Astrocyte (in vitro differentiated cells and primary cell): ENCODE results near the gene HSD11B2. TPM values are rescaled to one million over a fixed set of nuclear protein-coding genes. Genes with fewer than 3 reads are reported as not detected.

Experiments used
- DNase-seq: peaks from one replicate; pipeline ENCODE4 v3.0.0-alpha.2; 2010; ENCODE audit warnings: low read depth
- FAIRE-seq: peaks from 2 replicates; lab custom pipeline; 2011; peaks lifted over from hg19 to GRCh38; lab: Jason Lieb, UNC
- H2AFZ ChIP-seq: 2 replicates; pipeline ENCODE4 v1.6.0; 2012; ENCODE audit warnings: low read depth, low read length, inconsistent platforms
- H3K27ac ChIP-seq: 2 replicates; pipeline ENCODE4 v1.5.1; 2011; ENCODE audit warnings: low read depth, low read length, inconsistent platforms
- H3K27me3 ChIP-seq: 2 replicates; pipeline ENCODE4 v1.6.0; 2011; ENCODE audit warnings: low read length, inconsistent platforms; ENCODE audit not compliant: insufficient read depth
- H3K36me3 ChIP-seq: 2 replicates; pipeline ENCODE4 v1.5.1; 2011; ENCODE audit warnings: low read length, inconsistent platforms; ENCODE audit not compliant: insufficient read depth
- H3K4me1 ChIP-seq: 2 replicates; pipeline ENCODE4 v1.5.1; 2011; ENCODE audit warnings: low read length, inconsistent platforms; ENCODE audit not compliant: insufficient read depth
- H3K4me2 ChIP-seq: 2 replicates; pipeline ENCODE4 v1.6.0; 2012; ENCODE audit warnings: low read length, inconsistent platforms
- H3K4me3 ChIP-seq: 2 replicates; pipeline ENCODE4 v1.5.1; 2011; ENCODE audit warnings: low read depth, mild to moderate bottlenecking, low read length, inconsistent platforms; ENCODE audit not compliant: insufficient read depth
- H3K79me2 ChIP-seq: 2 replicates; pipeline ENCODE4 v1.6.0; 2012; ENCODE audit warnings: mild to moderate bottlenecking, low read length, inconsistent platforms; ENCODE audit not compliant: insufficient read depth
- H3K9ac ChIP-seq: 2 replicates; pipeline ENCODE4 v1.6.0; 2012; ENCODE audit warnings: mild to moderate bottlenecking, low read length, inconsistent platforms
- H3K9me3 ChIP-seq: 2 replicates; pipeline ENCODE4 v1.5.1; 2012; ENCODE audit warnings: low read depth, mild to moderate bottlenecking, low read length, inconsistent platforms; ENCODE audit not compliant: insufficient read depth
- H4K20me1 ChIP-seq: 2 replicates; pipeline ENCODE4 v1.6.0; 2012; ENCODE audit warnings: low read length, inconsistent platforms; ENCODE audit not compliant: insufficient read depth
- H3K27ac Mint-ChIP-seq: one replicate; pipeline ENCODE4 v1.8.0; 2021; ENCODE audit warnings: mild to moderate bottlenecking, mixed read lengths; ENCODE audit not compliant: unreplicated experiment
- H3K27me3 Mint-ChIP-seq: one replicate; pipeline ENCODE4 v1.8.0; 2021; ENCODE audit warnings: low read depth, mixed read lengths; ENCODE audit not compliant: unreplicated experiment
- H3K36me3 Mint-ChIP-seq: one replicate; pipeline ENCODE4 v1.8.0; 2021; ENCODE audit warnings: low read depth, mixed read lengths; ENCODE audit not compliant: unreplicated experiment
- H3K4me1 Mint-ChIP-seq: one replicate; pipeline ENCODE4 v1.8.0; 2021; ENCODE audit warnings: low read depth, mixed read lengths; ENCODE audit not compliant: unreplicated experiment
- H3K4me3 Mint-ChIP-seq: one replicate; pipeline ENCODE4 v1.8.0; 2021; ENCODE audit warnings: mild to moderate bottlenecking, moderate library complexity, mixed read lengths; ENCODE audit not compliant: unreplicated experiment
- H3K9me3 Mint-ChIP-seq: one replicate; pipeline ENCODE4 v1.8.0; 2021; ENCODE audit warnings: mild to moderate bottlenecking, mixed read lengths; ENCODE audit not compliant: unreplicated experiment
- EZH2 ChIP-seq: IDR thresholded peaks from 2 replicates; pipeline ENCODE4 v1.6.1; 2012; ENCODE audit warnings: mild to moderate bottlenecking, low read length, inconsistent platforms; ENCODE audit not compliant: insufficient read depth
- total RNA-seq: library from RNA; stranded (reverse); gene quantifications from 2 replicates; pipeline ENCODE4 v1.2.1, GENCODE V29; 2021
- TF ChIP-seq, protein P1 (sequence below): IDR thresholded peaks from 2 replicates; pipeline ENCODE4 v1.5.1; 2011; ENCODE audit warnings: low read depth, mild to moderate bottlenecking, inconsistent platforms, low read length, moderate library complexity; ENCODE audit not compliant: insufficient read depth

HSD11B2 gene
- total RNA-seq, 1 donor from 2014 or later = not detected

DNA sequence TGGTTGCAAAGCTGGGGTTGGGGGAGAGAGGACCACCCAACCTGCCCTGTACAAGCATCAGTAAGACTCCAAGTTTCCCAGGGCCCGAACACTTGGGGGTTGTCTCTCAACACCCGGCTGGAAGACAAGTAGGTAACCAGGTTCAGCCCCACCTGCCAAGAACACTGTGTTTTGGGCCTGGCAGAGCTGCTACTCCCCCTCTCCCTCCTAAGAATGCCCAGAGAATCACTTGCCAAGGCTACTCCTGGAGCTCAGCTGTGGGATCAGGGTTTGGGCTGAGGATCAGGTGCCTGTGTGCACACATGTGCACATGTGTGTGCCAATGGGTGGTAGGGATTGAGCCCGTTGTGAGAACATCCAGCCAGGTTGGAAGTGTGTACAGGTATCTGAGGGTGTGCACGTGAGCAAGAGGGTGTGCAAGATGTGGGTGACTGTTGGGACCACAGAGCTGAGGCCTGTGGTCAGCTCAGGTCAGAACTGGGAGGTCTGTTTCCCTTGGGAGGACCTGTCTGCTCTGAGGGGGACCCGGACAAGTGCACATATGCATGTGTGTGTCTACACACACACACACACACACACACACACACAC lies 2.3 kb downstream of the HSD11B2 start:
- FAIRE-seq (no peak), DNase-seq (no peak)
- no peaks in the 10 kb centered on the region for H3K79me2 ChIP-seq
- H4K20me1 ChIP-seq = peaks cover 28% of the 10 kb centered on the region
- H3K36me3 ChIP-seq = no peaks in the 10 kb centered on the region
- Mint-ChIP-seq H3K9me3 (peaks cover 2% of the 10 kb centered on the region), H3K4me3 (no peak overlapping the region), H3K36me3 (peaks cover 24% of the 10 kb centered on the region), H3K27me3 (peaks cover 30% of the 10 kb centered on the region), H3K27ac (no peak overlapping the region), H3K4me1 (peaks cover 3% of the 10 kb centered on the region)
- no peak overlapping the region for H3K4me3 ChIP-seq
- no peak for TF ChIP-seq EZH2
- TF ChIP-seq, protein P1, sequence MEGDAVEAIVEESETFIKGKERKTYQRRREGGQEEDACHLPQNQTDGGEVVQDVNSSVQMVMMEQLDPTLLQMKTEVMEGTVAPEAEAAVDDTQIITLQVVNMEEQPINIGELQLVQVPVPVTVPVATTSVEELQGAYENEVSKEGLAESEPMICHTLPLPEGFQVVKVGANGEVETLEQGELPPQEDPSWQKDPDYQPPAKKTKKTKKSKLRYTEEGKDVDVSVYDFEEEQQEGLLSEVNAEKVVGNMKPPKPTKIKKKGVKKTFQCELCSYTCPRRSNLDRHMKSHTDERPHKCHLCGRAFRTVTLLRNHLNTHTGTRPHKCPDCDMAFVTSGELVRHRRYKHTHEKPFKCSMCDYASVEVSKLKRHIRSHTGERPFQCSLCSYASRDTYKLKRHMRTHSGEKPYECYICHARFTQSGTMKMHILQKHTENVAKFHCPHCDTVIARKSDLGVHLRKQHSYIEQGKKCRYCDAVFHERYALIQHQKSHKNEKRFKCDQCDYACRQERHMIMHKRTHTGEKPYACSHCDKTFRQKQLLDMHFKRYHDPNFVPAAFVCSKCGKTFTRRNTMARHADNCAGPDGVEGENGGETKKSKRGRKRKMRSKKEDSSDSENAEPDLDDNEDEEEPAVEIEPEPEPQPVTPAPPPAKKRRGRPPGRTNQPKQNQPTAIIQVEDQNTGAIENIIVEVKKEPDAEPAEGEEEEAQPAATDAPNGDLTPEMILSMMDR = no peak
- H2AFZ ChIP-seq = no peak overlapping the region
- H3K4me2 ChIP-seq = no peak overlapping the region
- H3K27ac ChIP-seq = no peak overlapping the region
- peaks cover 25% of the 10 kb centered on the region for H3K27me3 ChIP-seq
- no peak overlapping the region for H3K9ac ChIP-seq
- peaks cover 4% of the 10 kb centered on the region for H3K4me1 ChIP-seq
- no peaks in the 10 kb centered on the region for H3K9me3 ChIP-seq

DNA sequence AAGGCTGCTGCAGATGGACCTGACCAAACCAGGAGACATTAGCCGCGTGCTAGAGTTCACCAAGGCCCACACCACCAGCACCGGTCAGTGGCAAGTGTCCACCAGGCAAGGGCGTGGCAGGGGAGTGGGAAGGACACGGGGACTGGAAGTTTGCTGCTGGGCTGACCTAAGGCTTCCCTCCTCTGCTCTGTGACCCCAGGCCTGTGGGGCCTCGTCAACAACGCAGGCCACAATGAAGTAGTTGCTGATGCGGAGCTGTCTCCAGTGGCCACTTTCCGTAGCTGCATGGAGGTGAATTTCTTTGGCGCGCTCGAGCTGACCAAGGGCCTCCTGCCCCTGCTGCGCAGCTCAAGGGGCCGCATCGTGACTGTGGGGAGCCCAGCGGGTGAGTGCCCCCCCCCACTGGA lies 4.8 kb downstream of the HSD11B2 start:
- Histone ChIP-seq H3K9ac (no peak overlapping the region), H3K4me1 (no peaks in the 10 kb centered on the region), H2AFZ (no peak overlapping the region), H4K20me1 (peaks cover 24% of the 10 kb centered on the region), H3K79me2 (no peaks in the 10 kb centered on the region), H3K4me3 (no peak overlapping the region), H3K27me3 (peaks cover 5% of the 10 kb centered on the region), H3K27ac (no peak overlapping the region), H3K36me3 (no peaks in the 10 kb centered on the region), H3K9me3 (no peaks in the 10 kb centered on the region), H3K4me2 (no peak overlapping the region)
- TF ChIP-seq, protein P1 = no peak
- no peak for TF ChIP-seq EZH2
- Mint-ChIP-seq H3K27ac (no peak overlapping the region), H3K27me3 (peaks cover 12% of the 10 kb centered on the region), H3K4me1 (peaks cover 3% of the 10 kb centered on the region), H3K9me3 (peaks cover 2% of the 10 kb centered on the region), H3K4me3 (no peak overlapping the region), H3K36me3 (peaks cover 32% of the 10 kb centered on the region)
- FAIRE-seq (no peak), DNase-seq (no peak)

DNA sequence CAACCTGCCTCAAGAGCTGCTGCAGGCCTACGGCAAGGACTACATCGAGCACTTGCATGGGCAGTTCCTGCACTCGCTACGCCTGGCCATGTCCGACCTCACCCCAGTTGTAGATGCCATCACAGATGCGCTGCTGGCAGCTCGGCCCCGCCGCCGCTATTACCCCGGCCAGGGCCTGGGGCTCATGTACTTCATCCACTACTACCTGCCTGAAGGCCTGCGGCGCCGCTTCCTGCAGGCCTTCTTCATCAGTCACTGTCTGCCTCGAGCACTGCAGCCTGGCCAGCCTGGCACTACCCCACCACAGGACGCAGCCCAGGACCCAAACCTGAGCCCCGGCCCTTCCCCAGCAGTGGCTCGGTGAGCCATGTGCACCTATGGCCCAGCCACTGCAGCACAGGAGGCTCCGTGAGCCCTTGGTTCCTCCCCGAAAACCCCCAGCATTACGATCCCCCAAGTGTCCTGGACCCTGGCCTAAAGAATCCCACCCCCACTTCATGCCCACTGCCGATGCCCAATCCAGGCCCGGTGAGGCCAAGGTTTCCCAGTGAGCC lies 5.8 kb downstream of the HSD11B2 start:
- no peak for FAIRE-seq
- Histone ChIP-seq H3K27ac (no peak overlapping the region), H3K9me3 (no peaks in the 10 kb centered on the region), H3K27me3 (peaks cover under 1% of the 10 kb centered on the region), H3K9ac (no peak overlapping the region), H3K4me2 (no peak overlapping the region), H3K4me1 (no peaks in the 10 kb centered on the region), H2AFZ (no peak overlapping the region), H3K36me3 (no peaks in the 10 kb centered on the region), H4K20me1 (peaks cover 30% of the 10 kb centered on the region), H3K4me3 (no peak overlapping the region), H3K79me2 (no peaks in the 10 kb centered on the region)
- H3K4me1 Mint-ChIP-seq = peaks cover 3% of the 10 kb centered on the region
- peaks cover 35% of the 10 kb centered on the region for H3K36me3 Mint-ChIP-seq
- no peak overlapping the region for H3K27ac Mint-ChIP-seq
- no peak for TF ChIP-seq EZH2
- TF ChIP-seq, protein P1 = no peak
- H3K4me3 Mint-ChIP-seq = no peak overlapping the region
- no peak for DNase-seq
- H3K9me3 Mint-ChIP-seq = peaks cover 2% of the 10 kb centered on the region
- H3K27me3 Mint-ChIP-seq = peaks cover 10% of the 10 kb centered on the region
